Fibroblast of villous mesenchyme (primary cell): Measurements from ENCODE around the gene ZNF774. TPM values are rescaled to one million over a fixed set of nuclear protein-coding genes. Genes with fewer than 3 reads are reported as not detected.

Experiments used
- DNase-seq: peaks from one replicate; pipeline ENCODE4 v3.0.0-alpha.2; 2010; ENCODE audit warnings: low read depth
- H3K4me3 ChIP-seq: 2 replicates; pipeline ENCODE4 v1.5.1; 2011; ENCODE audit warnings: low read depth, mild to moderate bottlenecking, low read length
- total RNA-seq: library from RNA; depleted of rRNA; stranded (reverse); fragments of >200 nt; gene quantifications from 2 replicates; pipeline ENCODE4 v1.2.3, GENCODE V29; 2012
- TF ChIP-seq, protein P1 (sequence below): IDR thresholded peaks from 2 replicates; pipeline ENCODE4 v1.5.1; 2012; ENCODE audit warnings: low read depth, mild to moderate bottlenecking, low read length; ENCODE audit not compliant: insufficient read depth

ZNF774 gene
- total RNA-seq, 1 donor = 1.7 TPM

GRCh38 chr15:90354986-90355385 is 2.9 kb downstream of the ZNF774 start:
- no peak for DNase-seq
- TF ChIP-seq, protein P1, sequence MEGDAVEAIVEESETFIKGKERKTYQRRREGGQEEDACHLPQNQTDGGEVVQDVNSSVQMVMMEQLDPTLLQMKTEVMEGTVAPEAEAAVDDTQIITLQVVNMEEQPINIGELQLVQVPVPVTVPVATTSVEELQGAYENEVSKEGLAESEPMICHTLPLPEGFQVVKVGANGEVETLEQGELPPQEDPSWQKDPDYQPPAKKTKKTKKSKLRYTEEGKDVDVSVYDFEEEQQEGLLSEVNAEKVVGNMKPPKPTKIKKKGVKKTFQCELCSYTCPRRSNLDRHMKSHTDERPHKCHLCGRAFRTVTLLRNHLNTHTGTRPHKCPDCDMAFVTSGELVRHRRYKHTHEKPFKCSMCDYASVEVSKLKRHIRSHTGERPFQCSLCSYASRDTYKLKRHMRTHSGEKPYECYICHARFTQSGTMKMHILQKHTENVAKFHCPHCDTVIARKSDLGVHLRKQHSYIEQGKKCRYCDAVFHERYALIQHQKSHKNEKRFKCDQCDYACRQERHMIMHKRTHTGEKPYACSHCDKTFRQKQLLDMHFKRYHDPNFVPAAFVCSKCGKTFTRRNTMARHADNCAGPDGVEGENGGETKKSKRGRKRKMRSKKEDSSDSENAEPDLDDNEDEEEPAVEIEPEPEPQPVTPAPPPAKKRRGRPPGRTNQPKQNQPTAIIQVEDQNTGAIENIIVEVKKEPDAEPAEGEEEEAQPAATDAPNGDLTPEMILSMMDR = no peak

GRCh38 chr15:90358124-90359033 is 6.3 kb downstream of the ZNF774 start:
- no peak overlapping the region for H3K4me3 ChIP-seq
- TF ChIP-seq, protein P1 = no peak
- no peak for DNase-seq

More at GRCh38 chr15:90354986-90355385, 2.9 kb downstream of the ZNF774 start:
- no peak overlapping the region for H3K4me3 ChIP-seq

DNA sequence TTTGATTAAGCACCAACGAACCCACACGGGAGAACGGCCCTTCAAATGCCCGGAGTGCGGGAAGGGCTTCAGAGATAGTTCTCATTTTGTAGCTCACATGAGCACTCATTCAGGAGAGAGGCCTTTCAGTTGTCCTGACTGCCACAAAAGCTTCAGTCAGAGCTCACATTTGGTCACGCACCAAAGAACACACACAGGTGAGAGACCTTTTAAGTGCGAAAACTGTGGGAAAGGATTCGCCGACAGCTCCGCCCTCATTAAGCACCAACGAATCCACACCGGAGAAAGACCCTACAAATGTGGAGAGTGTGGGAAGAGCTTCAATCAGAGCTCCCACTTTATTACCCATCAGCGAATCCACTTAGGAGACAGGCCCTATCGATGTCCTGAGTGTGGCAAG is 8.7 kb downstream of the ZNF774 start:
- TF ChIP-seq, protein P1 = no peak
- no peak for DNase-seq
- H3K4me3 ChIP-seq = no peak overlapping the region

DNA sequence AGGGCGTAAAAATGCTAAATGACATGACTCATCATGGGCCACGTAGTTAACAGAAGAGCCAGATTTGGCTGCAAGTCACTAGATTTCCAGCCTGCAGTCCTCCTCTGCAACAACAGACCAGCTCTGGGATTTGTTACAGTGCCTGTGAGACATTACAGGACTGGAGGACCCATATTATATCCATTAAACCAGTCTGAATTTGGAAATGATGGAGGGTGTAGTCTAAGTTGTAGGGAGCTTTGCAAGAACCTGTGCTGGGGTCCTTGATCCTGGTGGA is 10.8 kb downstream of the ZNF774 start:
- no peak overlapping the region for H3K4me3 ChIP-seq
- TF ChIP-seq, protein P1 = no peak
- peak; percentile 88 for DNase-seq

GRCh38 chr15:90364251-90364650 is 12.2 kb downstream of the ZNF774 start:
- H3K4me3 ChIP-seq = no peak overlapping the region
- TF ChIP-seq, protein P1 = no peak
- DNase-seq = peak; percentile 43

GRCh38 chr15:90365414-90366055 is 13.5 kb downstream of the ZNF774 start:
- TF ChIP-seq, protein P1 = no peak
- H3K4me3 ChIP-seq = no peak overlapping the region

DNA sequence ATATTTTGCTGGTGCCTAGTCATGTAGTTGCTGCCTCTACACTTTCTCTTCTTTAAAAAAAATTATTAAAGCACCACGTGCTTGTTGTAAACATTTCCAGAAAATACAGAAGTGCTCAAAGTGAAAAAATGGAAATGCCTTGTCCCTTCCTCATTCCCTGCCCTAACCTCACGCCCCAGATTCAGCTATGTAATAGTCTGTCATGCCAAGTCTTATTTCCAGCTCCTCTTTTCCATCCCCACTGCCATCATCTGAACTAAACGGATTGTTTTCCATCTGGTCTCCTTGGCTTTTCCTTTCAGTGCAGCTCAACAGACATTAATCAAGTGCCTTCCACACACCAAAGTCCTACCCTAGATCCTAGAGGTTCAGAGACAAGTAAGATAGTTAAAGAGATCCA is 15.5 kb downstream of the ZNF774 start:
- TF ChIP-seq, protein P1 = no peak
- peak; percentile 51 for DNase-seq
- H3K4me3 ChIP-seq = no peak overlapping the region

More at GRCh38 chr15:90365414-90366055, 13.5 kb downstream of the ZNF774 start:
- no peak for DNase-seq
